Epithelial cell of proximal tubule (primary cell): Measurements from ENCODE around the gene CCDC57. TPM values are rescaled to one million over a fixed set of nuclear protein-coding genes. Genes with fewer than 3 reads are reported as not detected.

Source experiments
- DNase-seq: peaks from one replicate; pipeline ENCODE4 v3.0.0-alpha.2; 2011; ENCODE audit warnings: low read depth
- H3K4me3 ChIP-seq: 2 replicates; pipeline ENCODE4 v1.5.1; 2011; ENCODE audit warnings: low read depth, mild to moderate bottlenecking, low read length
- CTCF ChIP-seq: conservative IDR thresholded peaks from 2 replicates; pipeline ENCODE4 v1.5.1; 2012; ENCODE audit warnings: low read depth, mild to moderate bottlenecking, low read length
- total RNA-seq: library from RNA; depleted of rRNA; stranded (reverse); fragments of >200 nt; gene quantifications from 2 replicates; pipeline ENCODE4 v1.2.3, GENCODE V29; 2015

The CCDC57 gene
- total RNA-seq, 1 donor from 2014 or later: 10.8 TPM

- no peak for TF ChIP-seq CTCF
- peak overlapping the region; percentile 91 for H3K4me3 ChIP-seq
These were observed 148.9 kb downstream of the CCDC57 start for GRCh38 chr17:82063424-82064415.

GRCh38 chr17:82062984-82063368, 149.7 kb downstream of the CCDC57 start:
- DNase-seq: no peak
- H3K4me3 ChIP-seq: no peak overlapping the region
- TF ChIP-seq CTCF: no peak

More at GRCh38 chr17:82063424-82064415, 148.9 kb downstream of the CCDC57 start:
- no peak for DNase-seq

DNA sequence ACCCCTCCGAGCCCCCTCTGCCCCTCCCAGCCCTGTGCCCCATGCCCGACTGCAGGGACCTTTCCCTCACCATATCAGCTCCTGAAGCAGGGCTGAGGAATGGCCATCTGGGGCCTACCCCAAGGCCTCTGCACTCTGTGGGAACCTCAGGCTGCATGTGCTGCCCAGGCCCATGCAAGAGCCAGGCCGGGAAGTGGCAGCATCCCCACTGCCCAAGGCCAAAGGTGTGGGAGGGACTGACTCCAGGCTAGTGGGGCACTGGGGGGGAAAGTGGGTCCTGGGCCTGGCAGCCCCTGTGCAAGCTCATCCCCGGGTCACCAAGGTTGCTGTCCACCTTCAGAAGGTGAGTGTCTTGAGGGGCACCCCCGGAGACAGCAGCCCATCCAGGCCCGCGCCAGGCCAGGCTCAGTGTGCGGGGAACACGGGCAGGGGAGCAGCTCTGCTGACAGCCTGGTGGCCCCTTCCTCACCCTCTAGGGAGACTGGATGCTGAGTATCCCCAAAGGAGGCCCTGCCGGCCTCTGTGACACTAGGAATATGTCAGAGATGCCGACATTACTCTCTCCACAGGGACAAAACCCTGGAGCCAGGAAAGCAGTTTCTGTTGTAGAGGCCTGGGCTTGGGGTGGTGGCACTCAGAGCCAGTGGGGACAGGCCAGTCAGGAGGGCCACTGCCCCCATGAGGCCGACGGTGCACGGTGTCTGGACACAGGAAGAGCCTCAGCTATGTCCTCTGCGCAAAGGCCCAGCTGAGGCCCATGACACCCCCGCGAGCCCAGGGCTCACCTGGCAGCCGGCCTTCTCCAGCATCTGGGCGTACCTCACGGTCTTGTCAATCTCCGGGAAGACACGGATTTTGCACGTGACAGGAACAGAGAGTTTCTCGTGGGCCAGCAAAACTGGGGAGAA, 150.3 kb downstream of the CCDC57 start:
- DNase-seq: no peak
- H3K4me3 ChIP-seq: no peak overlapping the region
- peak; percentile 3 for TF ChIP-seq CTCF

GRCh38 chr17:82061047-82061925, 151.4 kb downstream of the CCDC57 start:
- TF ChIP-seq CTCF: no peak
- no peak overlapping the region for H3K4me3 ChIP-seq
- no peak for DNase-seq

DNA sequence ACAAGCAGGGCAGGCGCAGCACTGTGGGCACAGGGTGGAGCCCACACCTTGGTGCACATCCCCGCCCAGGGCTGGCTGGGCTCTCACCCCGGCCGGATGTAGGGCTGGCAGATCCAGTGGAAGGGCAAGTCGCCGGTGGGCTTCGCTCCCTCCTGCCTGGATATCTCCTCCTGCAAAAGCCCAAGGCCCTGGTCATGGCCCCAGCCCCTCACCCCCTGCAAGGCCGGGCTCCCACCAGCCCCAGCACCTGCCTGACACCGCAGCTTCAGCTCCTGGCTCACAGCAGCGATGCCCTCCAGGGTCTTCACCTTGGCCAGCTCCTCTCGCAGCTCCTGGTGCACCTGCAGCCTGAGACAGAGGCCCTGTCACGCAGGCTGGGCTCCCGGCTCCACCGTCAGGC, 152.0 kb downstream of the CCDC57 start:
- H3K4me3 ChIP-seq: no peak overlapping the region
- no peak for TF ChIP-seq CTCF
- DNase-seq: no peak

DNA sequence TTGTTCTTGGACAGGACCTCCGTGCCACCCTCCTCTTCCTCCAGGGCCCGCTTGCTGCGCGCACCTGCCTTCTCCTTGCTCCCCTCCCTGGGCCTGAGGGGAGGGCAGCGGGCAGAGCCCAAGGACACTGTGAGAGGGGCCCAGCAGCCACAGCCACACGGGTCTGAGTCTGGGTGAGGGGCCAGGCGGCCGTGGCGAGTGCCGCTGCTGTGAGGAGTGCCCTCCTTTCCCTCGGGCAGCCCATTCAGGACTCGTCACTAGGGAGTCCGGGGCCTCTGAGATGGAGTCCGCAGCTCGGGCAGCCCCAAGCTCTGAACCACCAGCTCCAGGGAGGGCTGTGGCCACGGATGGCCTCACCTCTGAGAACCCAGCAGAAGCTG, 152.7 kb downstream of the CCDC57 start:
- no peak for TF ChIP-seq CTCF
- DNase-seq: no peak
- H3K4me3 ChIP-seq: no peak overlapping the region
